ENCODE results near the gene NGLY1.

DNA sequence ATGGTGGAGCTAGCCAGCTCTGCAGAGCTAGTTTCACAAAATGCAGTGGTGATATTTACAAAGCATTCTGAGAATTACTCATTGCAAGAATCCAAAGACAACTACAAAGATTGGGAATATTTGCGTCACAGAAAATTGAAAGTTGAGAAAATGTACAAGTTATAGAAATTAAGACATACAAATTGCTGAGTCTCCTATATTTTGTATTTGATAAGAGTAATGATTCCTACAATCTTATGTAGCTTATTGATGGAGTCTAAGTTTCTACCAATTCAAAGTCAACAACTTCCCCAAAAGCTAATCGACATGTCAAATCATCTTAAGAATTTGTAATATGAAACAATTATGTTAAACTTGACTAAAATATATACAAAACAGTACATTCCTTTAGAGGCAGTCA is 72.2 kb downstream of the NGLY1 start:
- no peak for TF ChIP-seq TAF1 (IDR thresholded peaks at IDR 0.05; ENCODE audit: low read depth, low read length)
- TF ChIP-seq SPI1 (IDR thresholded peaks at IDR 0.05; ENCODE audit: low read depth, low read length) = no peak

All from GM12891 (cell line).